H1 (cell line): Measurements from ENCODE around the gene TTC28. TPM values are rescaled to one million over a fixed set of nuclear protein-coding genes. Genes with fewer than 3 reads are reported as not detected.

ENCODE experiments used
- CTCF ChIA-PET: fragments of 300-600 bp; sonication (Branson Sonifier 250); formaldehyde crosslinking; loops from one replicate; lab custom pipeline; 2021; ENCODE audit not compliant: partially characterized antibody; lab: Charles Lee
- POLR2A ChIA-PET: fragments of 300-600 bp; sonication (Branson Sonifier 250); formaldehyde crosslinking; loops from one replicate; lab custom pipeline; 2021; ENCODE audit warnings: inconsistent platforms; ENCODE audit not compliant: partially characterized antibody; lab: Charles Lee
- DNase-seq, 2 experiments: peaks; one replicate each; pipeline versions ENCODE4 v3.0.0 to v3.0.0-alpha.2; 2010 to 2022; ENCODE audit warnings: low spot score in 2 of 2, low read depth in 1 of 2, mixed read lengths in 1 of 2
- FAIRE-seq: peaks from 2 replicates; lab custom pipeline; 2011; peaks lifted over from hg19 to GRCh38; lab: Jason Lieb, UNC
- H2AFZ ChIP-seq: 2 replicates; pipeline ENCODE4 v1.8.1; 2012; ENCODE audit warnings: low read length, inconsistent platforms
- H2AK5ac ChIP-seq: 2 replicates; pipeline ENCODE4 v1.6.1; 2013; ENCODE audit warnings: low read depth, low read length
- H2BK120ac ChIP-seq: replicated peaks from 2 replicates; pipeline ENCODE3; 2013; ENCODE audit warnings: low read depth, low read length, inconsistent platforms
- H2BK12ac ChIP-seq: 2 replicates; pipeline ENCODE4 v1.6.1; 2013; ENCODE audit warnings: low read depth, low read length
- H2BK15ac ChIP-seq: 2 replicates; pipeline ENCODE4 v1.6.1; 2013; ENCODE audit warnings: low read length
- H2BK20ac ChIP-seq: 2 replicates; pipeline ENCODE4 v1.6.1; 2013; ENCODE audit warnings: low read length
- H2BK5ac ChIP-seq: 2 replicates; pipeline ENCODE4 v1.6.1; 2013; ENCODE audit warnings: low read depth, low read length
- H3K14ac ChIP-seq: 2 replicates; pipeline ENCODE4 v1.6.1; 2013; ENCODE audit warnings: inconsistent platforms; ENCODE audit not compliant: insufficient read length
- H3K18ac ChIP-seq: 2 replicates; pipeline ENCODE4 v1.6.1; 2013; ENCODE audit warnings: low read length; ENCODE audit errors: extremely low read depth
- H3K23ac ChIP-seq: 2 replicates; pipeline ENCODE4 v1.6.1; 2013; ENCODE audit warnings: inconsistent platforms; ENCODE audit not compliant: insufficient read length
- H3K23me2 ChIP-seq: 2 replicates; pipeline ENCODE4 v1.6.1; 2013; ENCODE audit warnings: low read depth, low read length
- H3K27ac ChIP-seq: 2 replicates; pipeline ENCODE4 v1.6.1; 2011; ENCODE audit warnings: low read depth, low read length, inconsistent platforms
- H3K27me3 ChIP-seq, 4 experiments: replicated peaks in 1 of 4; 1 replicate in 1 of 4; 2 replicates in 3 of 4; pipeline versions ENCODE4 v1.6.1 to v1.8.1; 2011 to 2013; ENCODE audit warnings: low read length in 3 of 4, mild to moderate bottlenecking in 3 of 4, inconsistent platforms in 2 of 4, mixed read lengths in 2 of 4, moderate library complexity in 1 of 4; ENCODE audit not compliant: control insufficient read depth in 3 of 4, insufficient read depth in 3 of 4; ENCODE audit errors: extremely low read depth in 1 of 4
- H3K36me3 ChIP-seq, 4 experiments: 2 replicates each; pipeline versions ENCODE4 v1.6.1 to v1.8.1; 2011 to 2013; ENCODE audit warnings: mild to moderate bottlenecking in 4 of 4, low read length in 3 of 4, moderate library complexity in 2 of 4, control low read depth in 1 of 4, inconsistent platforms in 1 of 4; ENCODE audit not compliant: insufficient read depth in 4 of 4, control insufficient read depth in 2 of 4
- H3K4ac ChIP-seq: replicated peaks from 2 replicates; pipeline ENCODE3; 2013; ENCODE audit warnings: low read length, low read depth, mixed read lengths, inconsistent platforms; ENCODE audit not compliant: insufficient read length
- H3K4me1 ChIP-seq, 4 experiments: replicated peaks in 1 of 4; 1 replicate in 1 of 4; 2 replicates in 3 of 4; pipeline versions ENCODE4 v1.6.1 to v1.8.1; 2011 to 2013; ENCODE audit warnings: low read length in 3 of 4, inconsistent platforms in 2 of 4, mixed read lengths in 1 of 4; ENCODE audit not compliant: insufficient read depth in 4 of 4, control insufficient read depth in 3 of 4
- H3K4me2 ChIP-seq, 2 experiments: 2 replicates each; pipeline versions ENCODE4 v1.6.1 to v1.8.1; 2011 to 2013; ENCODE audit warnings: low read depth in 2 of 2, low read length in 2 of 2, control low read depth in 1 of 2, inconsistent platforms in 1 of 2, mild to moderate bottlenecking in 1 of 2; ENCODE audit not compliant: insufficient read depth in 1 of 2
- H3K4me3 ChIP-seq, 4 experiments: fragments of 200-600, 300-600 bp in 1 of 4; sonication (generic), shearing (Covaris generic), sonication (Bioruptor Twin) in 1 of 4; 2 replicates each; pipeline versions ENCODE4 v1.5.1 to v1.8.1; 2011 to 2016; ENCODE audit warnings: low read length in 4 of 4, low read depth in 3 of 4, control low read depth in 2 of 4, inconsistent platforms in 2 of 4, mild to moderate bottlenecking in 2 of 4, mixed read lengths in 1 of 4, moderate library complexity in 1 of 4; ENCODE audit not compliant: insufficient read depth in 2 of 4; ENCODE audit errors: extremely low read depth in 1 of 4
- H3K56ac ChIP-seq: replicated peaks from 2 replicates; pipeline ENCODE3; 2013; ENCODE audit warnings: low read depth, mild to moderate bottlenecking, mixed read lengths, low read length, inconsistent platforms; ENCODE audit not compliant: insufficient read length
- H3K79me1 ChIP-seq: 2 replicates; pipeline ENCODE4 v1.6.1; 2013; ENCODE audit warnings: low read depth, low read length, control low read depth
- H3K79me2 ChIP-seq, 2 experiments: 2 replicates each; pipeline versions ENCODE4 v1.6.1 to v1.8.1; 2012 to 2013; ENCODE audit warnings: low read length in 2 of 2, mild to moderate bottlenecking in 2 of 2, inconsistent platforms in 1 of 2; ENCODE audit not compliant: insufficient read depth in 2 of 2, control insufficient read depth in 1 of 2
- H3K9ac ChIP-seq, 4 experiments: replicated peaks in 1 of 4; 1 replicate in 1 of 4; 2 replicates in 3 of 4; pipeline versions ENCODE4 v1.6.1 to v1.8.1; 2011 to 2013; ENCODE audit warnings: low read depth in 3 of 4, low read length in 3 of 4, control low read depth in 2 of 4, mild to moderate bottlenecking in 2 of 4, moderate library complexity in 2 of 4, inconsistent platforms in 1 of 4; ENCODE audit errors: extremely low read depth in 1 of 4
- H3K9me3 ChIP-seq, 2 experiments: 2 replicates each; pipeline versions ENCODE4 v1.6.1 to v1.8.1; 2012 to 2013; ENCODE audit warnings: mild to moderate bottlenecking in 2 of 2, moderate library complexity in 2 of 2, control low read depth in 1 of 2, inconsistent platforms in 1 of 2, low read depth in 1 of 2, low read length in 1 of 2, mixed read lengths in 1 of 2; ENCODE audit not compliant: insufficient read depth in 2 of 2
- H4K20me1 ChIP-seq, 2 experiments: replicated peaks in 1 of 2; 2 replicates each; pipeline versions ENCODE3 to v1.8.1; 2011 to 2013; ENCODE audit warnings: inconsistent platforms in 2 of 2, low read length in 2 of 2, mild to moderate bottlenecking in 1 of 2; ENCODE audit not compliant: insufficient read depth in 2 of 2, control insufficient read depth in 1 of 2
- H4K5ac ChIP-seq: 2 replicates; pipeline ENCODE4 v1.6.1; 2013; ENCODE audit warnings: low read length, low read depth, mixed read lengths, inconsistent platforms; ENCODE audit not compliant: insufficient read length
- H4K8ac ChIP-seq: 2 replicates; pipeline ENCODE4 v1.8.0; 2013; ENCODE audit warnings: mild to moderate bottlenecking, moderate library complexity, low read length, inconsistent platforms; ENCODE audit not compliant: insufficient read depth; ENCODE audit errors: extremely low read depth
- H4K91ac ChIP-seq: replicated peaks from 2 replicates; pipeline ENCODE3; 2013; ENCODE audit warnings: low read length, mixed read lengths, inconsistent platforms; ENCODE audit not compliant: insufficient read length
- ASH2L ChIP-seq: fragments of 200-600, 300-600 bp; sonication (generic); IDR thresholded peaks from one replicate; pipeline ENCODE4 v1.7.1; 2017; ENCODE audit warnings: low read length
- ATF2 ChIP-seq: IDR thresholded peaks from 2 replicates; pipeline ENCODE4 v1.6.1; 2012; ENCODE audit warnings: low read length, inconsistent platforms
- CTBP2 ChIP-seq: IDR thresholded peaks from 2 replicates; pipeline ENCODE4 v1.7.0; 2011; ENCODE audit warnings: borderline replicate concordance, mild to moderate bottlenecking, moderate library complexity, mixed read lengths, low read length; ENCODE audit not compliant: insufficient read depth, insufficient read length
- HDAC6 ChIP-seq: IDR thresholded peaks from one replicate; pipeline ENCODE4 v1.7.1; 2012; ENCODE audit warnings: low read depth, mild to moderate bottlenecking, inconsistent platforms, low read length, moderate library complexity
- MAFK ChIP-seq: IDR thresholded peaks from 2 replicates; pipeline ENCODE4 v1.6.1; 2012; ENCODE audit warnings: low read depth, mild to moderate bottlenecking, improper control_type of control experiment, low read length
- SAP30 ChIP-seq: fragments of 300-600 bp; sonication (generic); IDR thresholded peaks from 2 replicates; pipeline ENCODE4 v1.7.1; 2012; ENCODE audit warnings: low read length, moderate library complexity, mild to moderate bottlenecking, inconsistent platforms; ENCODE audit not compliant: insufficient read depth, insufficient replicate concordance
- SP4 ChIP-seq: IDR thresholded peaks from 2 replicates; pipeline ENCODE4 v1.6.1; 2012; ENCODE audit warnings: low read length, inconsistent platforms
- YY1 ChIP-seq: IDR thresholded peaks from 2 replicates; pipeline ENCODE4 v1.6.1; 2011; ENCODE audit warnings: low read depth, mild to moderate bottlenecking, low read length
- ZNF274 ChIP-seq: IDR thresholded peaks from 2 replicates; pipeline ENCODE4 v1.7.0; 2012; ENCODE audit warnings: low read length, borderline replicate concordance; ENCODE audit errors: extremely low read depth
- WGBS, 2 experiments: shearing (Covaris generic) in 1 of 2; methylation state at CpG; one replicate each; pipeline versions ENCODE4 v1.1.6 to v1.1.7; 2013 to 2015; ENCODE audit warnings: low lambda C conversion rate in 2 of 2, mixed read lengths in 2 of 2, inconsistent platforms in 1 of 2, low coverage in 1 of 2, missing lambda C conversion rate in 1 of 2; ENCODE audit not compliant: insufficient replicate concordance in 2 of 2, insufficient coverage in 1 of 2, insufficient read length in 1 of 2; ENCODE audit errors: extremely low coverage in 1 of 2, missing lambda C conversion rate in 1 of 2; 5-methylcytosine and 5-hydroxymethylcytosine counted together
- polyA plus RNA-seq, 7 experiments: library from polyadenylated mRNA; depleted of rRNA in 3 of 7; stranded (reverse) in 5 of 7; unstranded in 2 of 7; fragments of >200 nt in 5 of 7; fragments of 200-250 nt in 2 of 7; gene quantifications; 1 replicate in 5 of 7; 2 replicates in 1 of 7; 4 replicates in 1 of 7; pipeline versions ENCODE4 v1.2.1 to v1.2.3, GENCODE V29; 2011 to 2013; ENCODE audit warnings: missing spikeins in 2 of 7, mixed read lengths in 2 of 7
- total RNA-seq: library from RNA; stranded (reverse); fragmentation: NEBNext Ultra II Directional; extraction: Animal tissue kit (Norgen Biotek cat#: 25700); gene quantifications from 2 replicates; pipeline ENCODE4 v1.2.1, GENCODE V29; 2021

TTC28 gene
- total and polyA plus RNA-seq, 2 of the 8 experiments (the other 6 are each of a cell fraction or from before 2014, with no cell fraction given): 2.6 to 12.6 TPM

- H4K5ac ChIP-seq: no peak overlapping the region
- H3K27ac ChIP-seq: no peak overlapping the region
- no peak overlapping the region for H3K4me2 ChIP-seq
- ChIA-PET CTCF (interaction anchor here (0.6 to 1.2 kb wide), 5 partner anchors 71 to 163 kb away, joined by 3 to 4 read pairs (median 3); no protein-coding TSS in a partner anchor), POLR2A (no interaction called here)
- no peak overlapping the region for H2BK120ac ChIP-seq
- FAIRE-seq: no peak
- peaks cover 0 to 7% (median 3%) of the 10 kb centered on the region in 4 experiments; a peak in 4 of 7 replicates for H3K4me1 ChIP-seq
- H3K4ac ChIP-seq: no peak overlapping the region
- no peak overlapping the region for H4K8ac ChIP-seq
- no peaks in the 10 kb centered on the region for H3K36me3 ChIP-seq
- no peak overlapping the region for H2BK15ac ChIP-seq
- no peak overlapping the region for H2AFZ ChIP-seq
- H3K9ac ChIP-seq: no peak overlapping the region
- DNase-seq: no peak
- no peak overlapping the region for H2BK12ac ChIP-seq
- H3K56ac ChIP-seq: no peak overlapping the region
- H3K4me3 ChIP-seq: no peak overlapping the region
- no peak overlapping the region for H2BK20ac ChIP-seq
- no peak overlapping the region for H2AK5ac ChIP-seq
- H4K20me1 ChIP-seq: no peaks in the 10 kb centered on the region
- 90% methylated on average over 4 of the region's 4 CpGs; no CpG with 5 or more reads in 1 of the 2 experiments for WGBS, 2 experiments
- H3K27me3 ChIP-seq: no peaks in the 10 kb centered on the region
- no peak overlapping the region for H3K23ac ChIP-seq
- no peak overlapping the region for H3K14ac ChIP-seq
- no peaks in the 10 kb centered on the region for H3K79me2 ChIP-seq
- no peaks in the 10 kb centered on the region for H3K23me2 ChIP-seq
- H4K91ac ChIP-seq: no peak overlapping the region
- no peak overlapping the region for H2BK5ac ChIP-seq
- H3K18ac ChIP-seq: no peak overlapping the region
- no peak for TF ChIP-seq HDAC6
- TF ChIP-seq ASH2L: no peak
- no peak for TF ChIP-seq SP4
- TF ChIP-seq MAFK: no peak
- TF ChIP-seq SAP30: no peak
- TF ChIP-seq ZNF274: no peak
- TF ChIP-seq YY1: no peak
- TF ChIP-seq CTBP2: no peak
- no peak for TF ChIP-seq ATF2
- no peaks in the 10 kb centered on the region for H3K9me3 ChIP-seq
- H3K79me1 ChIP-seq: no peaks in the 10 kb centered on the region
These were observed 496.4 kb downstream of the TTC28 start for GRCh38 chr22:28183078-28183860.
